Lower leg skin (tissue), 4 donors: ENCODE measurements around the gene RNGTT. TPM values are rescaled to one million over a fixed set of nuclear protein-coding genes. Genes with fewer than 3 reads are reported as not detected.

Experiments
- DNase-seq, 2 donors: peaks; one replicate each; pipeline ENCODE4 v3.0.0-alpha.2; 2019; ENCODE audit warnings: low spot score in 2 of 2
- H3K4me3 ChIP-seq: fragments of 200-600 bp; sonication (generic); 2 replicates; pipeline ENCODE4 v1.5.1; 2017; ENCODE audit warnings: mild to moderate bottlenecking, low read depth; ENCODE audit not compliant: poor library complexity, severe bottlenecking
- POLR2A ChIP-seq, 2 donors: fragments of 450-650 bp; IDR thresholded peaks; one replicate each; pipeline ENCODE4 v1.6.1; 2016 to 2017; ENCODE audit warnings: antibody characterized with exemption in 2 of 2, mild to moderate bottlenecking in 1 of 2, moderate library complexity in 1 of 2
- WGBS, 2 donors: methylation state at CpG; one replicate each; pipeline ENCODE4 v1.1.5; 2018; 5-methylcytosine and 5-hydroxymethylcytosine counted together
- intact Hi-C: fragments of 100-400 bp; cut with DNase I; formaldehyde crosslinking; loops from one replicate; pipeline ENCODE4 v1.15.0; 2023; ENCODE audit warnings: low total_unique reads
- total RNA-seq, 4 donors: library from RNA; depleted of rRNA; stranded (reverse); fragments of >200 nt; gene quantifications; one replicate each; pipeline ENCODE4 v1.1.0, GENCODE V29; 2016
- TF ChIP-seq, protein P1 (sequence below), 3 donors: fragments of 450-650 bp; IDR thresholded peaks; one replicate each; pipeline ENCODE4 v1.5.1; 2016; ENCODE audit warnings: antibody characterized with exemption in 3 of 3, mild to moderate bottlenecking in 3 of 3, moderate library complexity in 2 of 3

Gene RNGTT
- total RNA-seq, result 10 to 100 TPM in 3 of 4 donors, 1 to 10 TPM in 1; 9.3 to 12.0 (median 11.1) TPM

DNA sequence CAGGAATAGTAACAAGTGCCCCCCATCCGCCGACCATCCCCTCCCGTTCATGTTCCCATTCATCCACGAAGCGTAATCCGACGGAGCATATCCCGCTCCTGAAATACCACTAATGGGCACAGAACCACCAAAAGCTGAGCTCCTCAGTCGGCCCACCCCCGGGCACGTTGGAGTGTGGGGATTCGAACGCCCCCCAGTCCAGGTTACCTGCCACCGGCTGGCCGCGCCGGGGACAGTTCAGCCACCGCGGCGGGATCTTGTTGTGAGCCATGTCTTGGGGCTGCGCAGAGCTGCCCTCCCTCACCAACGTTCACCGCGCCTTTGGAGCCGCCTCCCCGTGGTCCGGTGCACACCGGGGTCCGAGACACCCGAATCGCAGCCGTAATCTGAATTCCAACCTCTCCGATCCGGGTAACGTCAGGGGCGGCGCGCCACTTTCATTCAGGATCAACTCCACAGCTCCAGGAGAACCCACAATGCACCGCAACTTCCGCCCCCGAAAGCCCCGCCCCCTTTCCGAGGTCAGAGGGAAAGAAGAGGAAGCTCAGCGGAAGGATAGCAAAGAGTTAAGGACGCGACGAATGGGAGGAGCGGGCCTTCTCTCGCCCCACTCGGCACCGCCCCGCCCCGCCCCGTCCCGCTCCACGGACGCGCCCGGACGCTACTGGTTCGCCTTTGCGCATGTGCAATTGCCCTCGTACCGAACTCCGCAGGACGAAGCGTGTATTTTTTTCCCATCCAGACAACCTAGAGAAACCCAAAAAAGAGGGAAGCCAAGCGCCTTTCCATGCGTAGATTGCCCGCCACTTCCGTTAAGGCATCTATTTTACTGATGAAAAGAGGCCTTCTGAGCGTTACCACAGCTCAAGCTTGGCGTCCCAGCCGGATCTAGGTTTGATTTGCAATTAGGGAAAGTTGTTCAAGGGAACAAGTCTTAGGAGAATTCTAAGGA lies at the start of gene RNGTT:
RNGTT (minus strand) TSS at position 480 of the 952 bp plus-strand sequence; CDS start at position 271, 209 bp downstream.
- intact Hi-C loops, result no loop called here
- TF ChIP-seq, protein P1, sequence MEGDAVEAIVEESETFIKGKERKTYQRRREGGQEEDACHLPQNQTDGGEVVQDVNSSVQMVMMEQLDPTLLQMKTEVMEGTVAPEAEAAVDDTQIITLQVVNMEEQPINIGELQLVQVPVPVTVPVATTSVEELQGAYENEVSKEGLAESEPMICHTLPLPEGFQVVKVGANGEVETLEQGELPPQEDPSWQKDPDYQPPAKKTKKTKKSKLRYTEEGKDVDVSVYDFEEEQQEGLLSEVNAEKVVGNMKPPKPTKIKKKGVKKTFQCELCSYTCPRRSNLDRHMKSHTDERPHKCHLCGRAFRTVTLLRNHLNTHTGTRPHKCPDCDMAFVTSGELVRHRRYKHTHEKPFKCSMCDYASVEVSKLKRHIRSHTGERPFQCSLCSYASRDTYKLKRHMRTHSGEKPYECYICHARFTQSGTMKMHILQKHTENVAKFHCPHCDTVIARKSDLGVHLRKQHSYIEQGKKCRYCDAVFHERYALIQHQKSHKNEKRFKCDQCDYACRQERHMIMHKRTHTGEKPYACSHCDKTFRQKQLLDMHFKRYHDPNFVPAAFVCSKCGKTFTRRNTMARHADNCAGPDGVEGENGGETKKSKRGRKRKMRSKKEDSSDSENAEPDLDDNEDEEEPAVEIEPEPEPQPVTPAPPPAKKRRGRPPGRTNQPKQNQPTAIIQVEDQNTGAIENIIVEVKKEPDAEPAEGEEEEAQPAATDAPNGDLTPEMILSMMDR (IDR thresholded peaks at IDR 0.05), result no peak
- no peak for TF ChIP-seq POLR2A (IDR thresholded peaks at IDR 0.05)
- peak within 1 kb of the TSS; percentile 83 for H3K4me3 ChIP-seq
- peak; percentile 98 to 100 for DNase-seq
- WGBS, 2 donors, result 1% methylated on average over 49 to 71 of the region's 74 CpGs

DNA sequence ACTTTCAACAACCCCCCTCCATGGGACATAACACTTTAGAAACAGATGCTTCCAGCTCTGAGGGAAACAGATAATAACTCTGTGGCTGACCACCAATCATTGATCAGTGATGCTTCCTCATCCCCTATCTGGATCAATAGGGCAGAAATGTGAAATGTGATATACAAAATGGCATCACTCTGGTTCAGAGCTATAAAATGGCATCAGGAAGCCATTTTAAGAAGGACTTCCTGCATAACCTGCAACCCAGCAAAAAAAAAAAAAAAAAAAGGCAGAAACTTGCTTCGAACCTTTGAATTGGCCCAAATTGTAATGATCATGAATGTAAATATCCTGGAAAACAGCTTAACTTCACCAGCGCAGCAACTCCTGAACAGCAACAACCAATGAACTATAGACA lies 48.0 kb upstream of the RNGTT start:
- no peak overlapping the region for H3K4me3 ChIP-seq
- intact Hi-C loops, result no loop called here
- 95 to 98% methylated on average over 2 of the region's 2 CpGs for WGBS, 2 donors
- no peak for DNase-seq
- TF ChIP-seq, protein P1 (IDR thresholded peaks at IDR 0.05), result no peak
- no peak for TF ChIP-seq POLR2A (IDR thresholded peaks at IDR 0.05)

- no peak for DNase-seq
- H3K4me3 ChIP-seq, result no peak overlapping the region
- WGBS, 2 donors, result 64 to 65% methylated on average over 2 of the region's 2 CpGs
- intact Hi-C loops, result no loop called here
- TF ChIP-seq, protein P1 (IDR thresholded peaks at IDR 0.05), result no peak
- no peak for TF ChIP-seq POLR2A (IDR thresholded peaks at IDR 0.05)
Observed at GRCh38 chr6:89010825-89011224, 47.4 kb upstream of the RNGTT start.

DNA sequence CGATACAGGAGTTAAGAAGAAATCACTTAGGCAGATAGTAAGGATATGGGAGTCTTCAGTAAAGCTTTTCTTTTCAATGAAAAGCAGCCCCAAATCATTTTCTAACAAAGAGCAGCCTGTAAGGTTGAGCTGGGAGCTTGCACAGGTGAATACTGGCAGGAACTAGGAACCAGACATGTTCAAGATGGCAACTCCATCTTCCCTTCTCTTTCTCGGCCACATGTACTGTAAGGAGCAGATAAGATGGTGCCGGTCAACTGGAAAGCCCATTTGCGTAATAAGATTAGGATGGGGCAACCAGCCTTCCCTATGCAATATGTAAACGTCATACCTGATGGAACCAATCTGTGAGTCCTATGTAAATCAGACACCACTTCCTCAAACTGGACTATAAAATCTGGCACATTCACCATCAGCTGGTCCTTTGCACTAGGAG lies 46.2 kb upstream of the RNGTT start:
- intact Hi-C loops, result no loop called here
- no peak overlapping the region for H3K4me3 ChIP-seq
- TF ChIP-seq, protein P1 (IDR thresholded peaks at IDR 0.05), result no peak
- no peak for TF ChIP-seq POLR2A (IDR thresholded peaks at IDR 0.05)

DNA sequence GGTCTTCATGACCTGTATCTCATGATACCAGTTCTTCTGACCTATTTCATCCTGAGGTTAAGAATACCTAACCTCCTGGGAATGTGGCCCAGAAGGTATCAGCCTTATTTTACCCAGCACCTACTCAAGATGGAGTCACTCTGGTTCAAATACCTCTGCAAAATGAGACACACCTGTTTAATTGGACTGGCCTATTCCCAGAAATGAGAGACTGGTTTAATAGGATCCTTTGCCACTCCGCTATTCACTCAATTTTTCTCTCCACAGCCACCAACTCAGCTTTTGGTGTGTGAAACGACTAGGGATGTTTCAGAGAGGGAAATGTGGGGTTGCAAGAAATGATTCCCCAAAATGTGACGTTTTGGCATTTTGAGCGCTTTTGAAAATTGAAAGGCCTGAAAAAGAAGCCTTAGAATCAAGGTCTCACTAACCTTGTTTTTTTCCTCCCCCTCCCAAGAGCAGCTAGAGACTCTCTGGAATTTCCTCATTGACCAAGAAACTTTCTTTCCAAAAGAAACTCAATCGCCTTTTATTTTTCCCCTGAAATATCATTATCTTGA lies 45.5 kb upstream of the RNGTT start:
- WGBS, 2 donors, result 89 to 90% methylated on average over 5 of the region's 5 CpGs
- no peak overlapping the region for H3K4me3 ChIP-seq
- no peak for DNase-seq
- intact Hi-C loops, result no loop called here
- TF ChIP-seq, protein P1 (IDR thresholded peaks at IDR 0.05), result no peak
- no peak for TF ChIP-seq POLR2A (IDR thresholded peaks at IDR 0.05)

More for the DNA sequence above, 46.2 kb upstream of the RNGTT start:
- no peak for DNase-seq
- 70 to 78% methylated on average over 5 of the region's 5 CpGs for WGBS, 2 donors
